RWPE1 (cell line): ENCODE results near the gene IFI44L.

Experiments
- CTCF ChIA-PET: fragments of 350-600 bp; sonication (Branson Sonifier 250); formaldehyde crosslinking; extraction: SDS; loops from one replicate; lab custom pipeline; 2021; lab: Yijun Ruan, JAX
- POLR2A ChIA-PET: fragments of 400-600 bp; formaldehyde crosslinking; extraction: SDS; loops from one replicate; lab custom pipeline; 2020; ENCODE audit warnings: antibody characterized with exemption; ENCODE audit not compliant: low non-redundant PET; lab: Yijun Ruan, JAX
- DNase-seq: peaks from one replicate; pipeline ENCODE4 v3.0.0; 2012; ENCODE audit warnings: low spot score
- H3K27ac ChIP-seq: fragments of 450-650 bp; 2 replicates; pipeline ENCODE4 v1.5.1; 2017
- CTCF ChIP-seq: fragments of 450-650 bp; conservative IDR thresholded peaks from 2 replicates; pipeline ENCODE4 v1.5.1; 2017; ENCODE audit warnings: low read depth, mild to moderate bottlenecking

IFI44L gene

DNA sequence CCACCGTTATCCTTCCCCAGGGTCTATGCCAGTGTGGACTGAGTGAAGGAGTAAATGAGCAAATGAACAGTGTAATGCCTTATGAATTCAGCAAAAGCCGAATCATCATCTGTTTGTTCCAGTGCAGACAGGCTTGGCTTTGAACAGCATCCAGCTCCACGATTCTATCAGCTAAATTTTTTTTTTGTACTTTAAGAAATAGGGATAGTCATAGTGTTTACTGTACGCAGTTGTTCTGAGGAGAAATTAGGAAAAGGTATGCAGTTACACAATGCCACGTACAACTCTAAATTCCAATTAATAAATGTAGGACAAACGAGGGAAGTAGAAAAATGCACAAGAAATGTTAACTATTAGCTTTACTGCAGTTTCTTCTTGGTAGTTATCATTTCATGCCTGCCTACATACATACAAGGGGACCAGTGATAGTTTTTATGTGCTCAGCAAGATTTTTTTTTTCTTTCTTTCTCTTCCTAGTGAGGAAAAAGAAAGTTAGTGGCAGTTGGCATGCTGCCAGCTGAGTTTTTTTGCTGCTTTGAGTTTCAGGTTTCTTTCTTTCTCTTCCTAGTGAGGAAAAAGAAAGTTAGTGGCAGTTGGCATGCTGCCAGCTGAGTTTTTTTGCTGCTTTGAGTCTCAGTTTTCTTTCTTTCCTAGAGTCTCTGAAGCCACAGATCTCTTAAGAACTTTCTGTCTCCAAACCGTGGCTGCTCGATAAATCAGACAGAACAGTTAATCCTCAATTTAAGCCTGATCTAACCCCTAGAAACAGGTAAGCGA is at the start of gene IFI44L:
Gene IFI44L (plus strand): TSS at position 646 of the 777 bp plus-strand sequence. CDS start 7,468 bp downstream, outside the sequence.
- POLR2A ChIA-PET, result no interaction called here
- CTCF ChIA-PET, result interaction anchor here (0.8 kb wide), 1 partner anchor 1057 kb away, joined by 3 read pairs; no protein-coding TSS in a partner anchor
- TF ChIP-seq CTCF, result no peak
- H3K27ac ChIP-seq, result peak within 1 kb of the TSS; percentile 73
- DNase-seq, result peak; percentile 12

DNA sequence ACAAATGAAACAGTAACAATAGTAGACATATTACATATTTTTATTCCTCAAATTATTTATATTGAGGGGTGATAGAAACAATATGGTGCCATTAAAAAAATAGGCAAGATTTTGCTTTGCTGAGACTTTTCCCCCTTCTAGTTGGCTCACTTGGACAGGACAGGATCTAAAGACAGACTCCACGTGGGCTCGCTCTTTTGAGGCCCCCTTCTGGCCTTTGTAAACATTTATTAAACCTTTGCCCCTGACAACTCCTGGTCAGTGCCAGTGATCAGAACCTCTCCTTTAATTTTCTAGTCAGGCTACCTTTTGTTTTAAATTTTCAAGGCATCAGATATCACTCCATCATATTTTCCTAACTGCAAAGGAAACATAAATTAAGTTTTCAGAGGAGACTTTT is 49.7 kb upstream of the IFI44L start:
- TF ChIP-seq CTCF, result no peak
- DNase-seq, result no peak
- no peak overlapping the region for H3K27ac ChIP-seq
- ChIA-PET POLR2A (no interaction called here), CTCF (no interaction called here)

- DNase-seq, result no peak
- no peak overlapping the region for H3K27ac ChIP-seq
- CTCF ChIA-PET, result no interaction called here
- POLR2A ChIA-PET, result no interaction called here
- no peak for TF ChIP-seq CTCF
These were observed 42.8 kb upstream of the IFI44L start for GRCh38 chr1:78577257-78578100.

DNA sequence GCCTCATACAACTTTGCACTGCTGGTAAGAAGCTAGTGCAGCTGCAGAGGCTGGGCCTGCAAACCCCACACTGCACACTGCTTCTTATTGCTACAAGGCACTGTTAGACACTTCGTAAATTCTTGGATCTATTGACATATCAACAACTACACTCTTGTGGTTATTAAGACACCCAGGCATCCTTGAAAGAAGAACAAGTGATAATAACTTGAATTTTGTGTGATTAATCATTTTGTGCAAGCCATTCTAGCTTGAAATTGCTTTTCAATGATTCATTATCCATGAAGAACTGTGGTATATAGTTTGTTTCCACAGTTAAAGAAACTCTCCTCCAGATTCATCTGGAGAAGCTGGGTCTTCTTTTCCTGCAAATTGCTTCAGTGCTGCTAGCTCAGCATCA is 33.7 kb upstream of the IFI44L start:
- H3K27ac ChIP-seq, result no peak overlapping the region
- CTCF ChIA-PET, result interaction anchor here (0.6 kb wide), 1 partner anchor 39 kb away, joined by 5 read pairs; no protein-coding TSS in a partner anchor
- TF ChIP-seq CTCF, result no peak
- DNase-seq, result no peak
- POLR2A ChIA-PET, result no interaction called here

DNA sequence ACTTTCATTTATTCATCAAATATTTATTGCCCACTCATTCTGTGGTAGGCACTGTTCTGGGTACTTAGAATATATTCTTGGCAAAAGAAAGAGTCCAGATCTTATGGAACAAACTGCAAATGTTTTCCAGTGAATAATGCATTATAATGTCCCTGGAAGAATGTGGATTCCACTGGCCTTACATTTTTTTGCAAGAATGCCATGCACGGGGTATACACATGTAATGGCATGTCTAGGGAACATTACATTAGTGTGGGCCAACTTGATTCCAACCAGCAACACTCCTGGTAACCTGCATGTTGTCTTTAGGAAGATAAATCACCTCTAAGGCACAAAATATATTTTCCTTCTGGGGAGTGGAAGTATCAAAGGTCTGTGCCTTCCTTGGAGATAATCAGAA is 33.0 kb upstream of the IFI44L start:
- ChIA-PET POLR2A (no interaction called here), CTCF (interaction anchor here (0.6 kb wide), 1 partner anchor 39 kb away, joined by 5 read pairs; no protein-coding TSS in a partner anchor)
- no peak overlapping the region for H3K27ac ChIP-seq
- no peak for TF ChIP-seq CTCF
- peak; percentile 37 for DNase-seq

DNA sequence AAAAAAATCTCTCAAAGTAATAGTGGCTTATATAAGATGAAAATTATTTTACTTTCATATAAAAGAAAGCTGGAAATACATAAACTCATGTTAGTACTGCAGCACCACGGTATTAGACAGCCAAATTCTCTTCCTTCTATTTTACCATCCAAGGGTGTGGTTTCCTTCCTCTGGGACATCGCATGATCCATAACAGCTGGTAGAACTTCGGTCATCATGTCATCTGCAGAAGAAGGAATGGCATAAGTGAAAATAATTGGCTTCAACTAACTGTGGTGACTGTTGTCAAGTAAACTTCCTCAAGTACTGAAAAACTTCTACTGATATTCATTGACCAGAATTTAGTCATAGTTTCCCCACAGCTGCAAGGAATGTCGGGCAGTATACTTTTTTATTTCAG is 28.3 kb upstream of the IFI44L start:
- H3K27ac ChIP-seq, result no peak overlapping the region
- POLR2A ChIA-PET, result no interaction called here
- no peak for TF ChIP-seq CTCF
- CTCF ChIA-PET, result no interaction called here
- no peak for DNase-seq
